GM15510 (cell line): Measurements from ENCODE around the gene CLEC12A.

ENCODE experiments used
- POLR2A ChIP-seq: IDR thresholded peaks from 3 replicates; pipeline ENCODE4 v1.6.1; 2011; ENCODE audit warnings: borderline replicate concordance; ENCODE audit not compliant: insufficient read length; ENCODE audit errors: extremely low read depth

The CLEC12A gene

GRCh38 chr12:9971181-9971580 is at the start of gene CLEC12A:
CLEC12A (plus strand) TSS chr12:9971409; CDS start chr12:9971597, 188 bp downstream.
- TF ChIP-seq POLR2A: no peak

GRCh38 chr12:9922429-9922828 is 48.8 kb upstream of the CLEC12A start:
- TF ChIP-seq POLR2A: no peak

GRCh38 chr12:9925705-9926393 is 45.4 kb upstream of the CLEC12A start:
- TF ChIP-seq POLR2A: no peak

- no peak for TF ChIP-seq POLR2A
Observed at GRCh38 chr12:9926876-9927275, 44.3 kb upstream of the CLEC12A start.

- TF ChIP-seq POLR2A: no peak
Observed at GRCh38 chr12:9928607-9929006, 42.6 kb upstream of the CLEC12A start.

- no peak for TF ChIP-seq POLR2A
Observed at GRCh38 chr12:9931245-9931644, 40.0 kb upstream of the CLEC12A start.

- no peak for TF ChIP-seq POLR2A
Observed at GRCh38 chr12:9932270-9932669, 38.9 kb upstream of the CLEC12A start, which contains the start of gene CLEC2A. CLEC2A (minus strand) TSS chr12:9932370; CDS start chr12:9932329, 41 bp downstream.

- TF ChIP-seq POLR2A: no peak
Observed at GRCh38 chr12:9933958-9934357, 37.3 kb upstream of the CLEC12A start.

GRCh38 chr12:9935026-9935425 is 36.2 kb upstream of the CLEC12A start:
- no peak for TF ChIP-seq POLR2A

GRCh38 chr12:9936591-9936990 is 34.6 kb upstream of the CLEC12A start:
- no peak for TF ChIP-seq POLR2A

GRCh38 chr12:9940375-9940774 is 30.8 kb upstream of the CLEC12A start:
- no peak for TF ChIP-seq POLR2A

- no peak for TF ChIP-seq POLR2A
Observed at GRCh38 chr12:9941838-9942237, 29.4 kb upstream of the CLEC12A start.

- TF ChIP-seq POLR2A: no peak
Observed at GRCh38 chr12:9943240-9943639, 28.0 kb upstream of the CLEC12A start.

GRCh38 chr12:9944391-9944790 is 26.8 kb upstream of the CLEC12A start:
- no peak for TF ChIP-seq POLR2A

GRCh38 chr12:9947674-9948073 is 23.5 kb upstream of the CLEC12A start:
- no peak for TF ChIP-seq POLR2A

GRCh38 chr12:9948606-9949296 is 22.5 kb upstream of the CLEC12A start:
- TF ChIP-seq POLR2A: no peak
